ENCODE data around the gene CACNA1D.

CACNA1D gene

DNA sequence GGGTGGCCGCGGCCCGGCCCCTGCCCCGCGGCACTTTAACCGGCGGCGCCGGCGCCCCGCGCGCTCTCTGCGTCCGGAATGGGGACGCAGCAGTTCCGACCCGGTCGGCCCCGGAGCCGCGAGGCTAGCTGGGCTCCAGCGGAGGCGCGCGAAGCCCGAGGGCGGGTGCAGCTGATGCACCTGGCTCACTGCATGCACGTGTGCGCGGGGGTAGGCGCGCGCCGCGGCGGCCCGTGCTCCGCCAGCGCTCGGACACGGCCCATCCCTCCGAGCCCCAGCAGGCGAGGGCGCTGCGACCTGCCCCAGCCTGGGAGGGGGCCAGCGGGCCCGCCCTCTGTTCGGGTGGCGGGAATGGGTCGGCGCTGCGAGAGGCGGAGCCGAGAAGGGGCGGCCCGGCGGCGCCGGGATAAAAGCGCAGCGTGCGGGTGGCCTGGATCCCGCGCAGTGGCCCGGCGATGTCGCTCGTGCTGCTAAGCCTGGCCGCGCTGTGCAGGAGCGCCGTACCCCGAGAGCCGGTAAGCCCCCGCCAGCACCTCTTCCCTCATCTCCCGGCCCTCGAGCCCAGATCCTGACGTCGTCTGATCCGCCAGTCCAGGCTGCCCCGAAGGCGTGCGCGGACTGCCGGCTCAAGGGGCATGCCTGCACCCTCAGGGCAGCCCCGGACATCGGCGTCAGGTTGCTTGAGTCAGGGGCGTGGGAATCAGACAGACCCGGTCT, 351.9 kb downstream of the CACNA1D start, which contains the start of the genes CHDH and IL17RB:
TSS of gene CHDH (minus strand) at position 286 of the 717 bp plus-strand sequence. CDS start 22,411 bp downstream, outside the sequence.
TSS of gene IL17RB (plus strand) at position 435 of the 717 bp plus-strand sequence. CDS start at position 456, 21 bp downstream.
- DNase-seq (ENCODE audit: extremely low read depth, low read depth): no peak
- TF ChIP-seq CTCF (IDR thresholded peaks at IDR 0.05; ENCODE audit: low read depth, low read length): no peak

GRCh38 chr3:53846851-53847155, 352.4 kb downstream of the CACNA1D start:
- TF ChIP-seq CTCF (IDR thresholded peaks at IDR 0.05; ENCODE audit: low read depth, low read length): no peak
- DNase-seq (ENCODE audit: extremely low read depth, low read depth): no peak

GRCh38 chr3:53849916-53850315, 355.5 kb downstream of the CACNA1D start:
- no peak for TF ChIP-seq CTCF (IDR thresholded peaks at IDR 0.05; ENCODE audit: low read depth, low read length)
- no peak for DNase-seq (ENCODE audit: extremely low read depth, low read depth)

DNA sequence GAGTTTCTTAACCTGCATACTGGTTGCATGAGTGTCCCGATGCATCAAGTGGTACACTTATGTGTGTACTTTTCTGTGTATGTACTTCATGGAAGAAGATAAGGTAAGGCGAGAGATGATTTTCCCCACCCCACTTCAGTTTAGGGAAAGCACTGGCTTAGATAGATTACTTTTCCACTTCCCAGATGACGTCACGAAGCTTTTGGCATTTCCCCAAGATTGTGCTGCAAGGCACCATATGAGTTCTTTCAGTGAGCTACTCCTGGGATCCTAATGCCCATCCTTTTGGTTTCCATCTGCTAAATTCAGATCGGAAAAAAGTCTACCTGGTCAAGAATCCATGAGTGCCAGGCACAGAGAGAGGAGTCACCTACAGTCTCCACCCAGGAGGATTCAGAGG, 356.5 kb downstream of the CACNA1D start:
- TF ChIP-seq CTCF (IDR thresholded peaks at IDR 0.05; ENCODE audit: low read depth, low read length): no peak
- peak; percentile 2 for DNase-seq (ENCODE audit: extremely low read depth, low read depth)

- no peak for DNase-seq (ENCODE audit: extremely low read depth, low read depth)
- TF ChIP-seq CTCF (IDR thresholded peaks at IDR 0.05; ENCODE audit: low read depth, low read length): no peak
Measured at GRCh38 chr3:53856964-53857363, 362.6 kb downstream of the CACNA1D start.

DNA sequence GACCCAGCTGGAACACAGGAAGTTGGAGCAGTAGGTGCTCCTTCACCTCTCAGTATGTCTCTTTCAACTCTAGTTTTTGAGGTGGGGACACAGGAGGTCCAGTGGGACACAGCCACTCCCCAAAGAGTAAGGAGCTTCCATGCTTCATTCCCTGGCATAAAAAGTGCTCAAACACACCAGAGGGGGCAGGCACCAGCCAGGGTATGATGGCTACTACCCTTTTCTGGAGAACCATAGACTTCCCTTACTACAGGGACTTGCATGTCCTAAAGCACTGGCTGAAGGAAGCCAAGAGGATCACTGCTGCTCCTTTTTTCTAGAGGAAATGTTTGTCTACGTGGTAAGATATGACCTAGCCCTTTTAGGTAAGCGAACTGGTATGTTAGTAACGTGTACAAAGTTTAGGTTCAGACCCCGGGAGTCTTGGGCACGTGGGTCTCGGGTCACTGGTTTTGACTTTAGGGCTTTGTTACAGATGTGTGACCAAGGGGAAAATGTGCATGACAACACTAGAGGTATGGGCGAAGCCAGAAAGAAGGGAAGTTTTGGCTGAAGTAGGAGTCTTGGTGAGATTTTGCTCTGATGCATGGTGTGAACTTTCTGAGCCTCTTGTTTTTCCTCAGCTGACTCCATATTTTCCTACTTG, 363.8 kb downstream of the CACNA1D start:
- DNase-seq (ENCODE audit: extremely low read depth, low read depth): no peak
- no peak for TF ChIP-seq CTCF (IDR thresholded peaks at IDR 0.05; ENCODE audit: low read depth, low read length)

DNA sequence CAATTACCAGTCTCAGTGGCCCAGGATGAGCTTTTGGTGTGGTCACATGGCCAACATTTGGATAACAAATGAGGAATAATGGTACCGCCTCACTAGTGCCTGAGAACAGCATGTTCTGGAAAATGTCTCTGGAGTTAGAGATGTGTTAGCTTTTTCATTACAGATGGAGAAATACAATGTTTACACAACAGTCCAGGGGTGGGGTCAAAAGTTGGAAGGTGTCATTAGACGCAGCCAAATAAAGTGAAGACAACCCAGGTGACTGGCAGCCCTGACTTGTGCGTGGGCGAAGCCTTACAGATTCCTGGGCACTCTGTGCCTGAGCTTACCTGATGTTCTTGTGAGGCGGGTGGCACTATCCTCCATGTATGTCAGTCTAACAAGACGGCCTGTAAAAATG, 364.8 kb downstream of the CACNA1D start:
- DNase-seq (ENCODE audit: extremely low read depth, low read depth): no peak
- TF ChIP-seq CTCF (IDR thresholded peaks at IDR 0.05; ENCODE audit: low read depth, low read length): no peak

Measured in AG09319 (cell line).